ENCODE data around the gene APBB2.

Gene APBB2

DNA sequence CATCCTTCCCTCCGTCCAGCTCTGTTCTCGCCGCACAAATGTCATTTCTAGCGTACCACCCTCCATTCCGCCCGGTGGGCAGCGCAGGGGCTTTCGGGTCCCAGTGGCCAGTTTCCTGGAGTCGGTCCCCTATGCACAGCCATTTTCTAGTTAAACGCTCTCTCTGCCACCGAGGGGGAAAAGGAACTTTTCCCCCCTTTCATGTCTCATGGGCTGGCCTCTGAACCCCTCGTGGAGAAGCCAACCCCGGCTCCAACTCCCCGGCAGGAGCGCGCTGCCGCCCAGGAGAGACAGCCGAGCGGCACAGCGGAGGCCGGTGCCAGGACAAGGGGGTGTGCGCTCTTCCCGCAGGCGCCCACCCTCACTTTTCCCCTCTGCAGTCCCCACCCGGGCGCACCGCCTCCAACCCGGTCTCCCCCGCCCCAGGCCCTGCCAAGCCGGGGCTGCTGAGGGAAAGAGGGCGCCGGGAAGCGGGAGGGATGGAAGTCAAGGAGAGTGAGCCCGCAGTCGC, 662 bp downstream of the APBB2 start:
- DNase-seq (ENCODE audit: extremely low spot score), result no peak
- POLR2A ChIA-PET, result no interaction called here
- CTCF ChIA-PET, result interaction anchor here (0.7 to 9.2 kb wide), 8 partner anchors 9 to 289 kb away, joined by 3 to 85 read pairs (median 4); no protein-coding TSS in a partner anchor
- TF ChIP-seq, protein P1, sequence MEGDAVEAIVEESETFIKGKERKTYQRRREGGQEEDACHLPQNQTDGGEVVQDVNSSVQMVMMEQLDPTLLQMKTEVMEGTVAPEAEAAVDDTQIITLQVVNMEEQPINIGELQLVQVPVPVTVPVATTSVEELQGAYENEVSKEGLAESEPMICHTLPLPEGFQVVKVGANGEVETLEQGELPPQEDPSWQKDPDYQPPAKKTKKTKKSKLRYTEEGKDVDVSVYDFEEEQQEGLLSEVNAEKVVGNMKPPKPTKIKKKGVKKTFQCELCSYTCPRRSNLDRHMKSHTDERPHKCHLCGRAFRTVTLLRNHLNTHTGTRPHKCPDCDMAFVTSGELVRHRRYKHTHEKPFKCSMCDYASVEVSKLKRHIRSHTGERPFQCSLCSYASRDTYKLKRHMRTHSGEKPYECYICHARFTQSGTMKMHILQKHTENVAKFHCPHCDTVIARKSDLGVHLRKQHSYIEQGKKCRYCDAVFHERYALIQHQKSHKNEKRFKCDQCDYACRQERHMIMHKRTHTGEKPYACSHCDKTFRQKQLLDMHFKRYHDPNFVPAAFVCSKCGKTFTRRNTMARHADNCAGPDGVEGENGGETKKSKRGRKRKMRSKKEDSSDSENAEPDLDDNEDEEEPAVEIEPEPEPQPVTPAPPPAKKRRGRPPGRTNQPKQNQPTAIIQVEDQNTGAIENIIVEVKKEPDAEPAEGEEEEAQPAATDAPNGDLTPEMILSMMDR (IDR thresholded peaks at IDR 0.05; ENCODE audit: control extremely low read depth, extremely low read depth, low read depth, missing control alignments), result no peak

DNA sequence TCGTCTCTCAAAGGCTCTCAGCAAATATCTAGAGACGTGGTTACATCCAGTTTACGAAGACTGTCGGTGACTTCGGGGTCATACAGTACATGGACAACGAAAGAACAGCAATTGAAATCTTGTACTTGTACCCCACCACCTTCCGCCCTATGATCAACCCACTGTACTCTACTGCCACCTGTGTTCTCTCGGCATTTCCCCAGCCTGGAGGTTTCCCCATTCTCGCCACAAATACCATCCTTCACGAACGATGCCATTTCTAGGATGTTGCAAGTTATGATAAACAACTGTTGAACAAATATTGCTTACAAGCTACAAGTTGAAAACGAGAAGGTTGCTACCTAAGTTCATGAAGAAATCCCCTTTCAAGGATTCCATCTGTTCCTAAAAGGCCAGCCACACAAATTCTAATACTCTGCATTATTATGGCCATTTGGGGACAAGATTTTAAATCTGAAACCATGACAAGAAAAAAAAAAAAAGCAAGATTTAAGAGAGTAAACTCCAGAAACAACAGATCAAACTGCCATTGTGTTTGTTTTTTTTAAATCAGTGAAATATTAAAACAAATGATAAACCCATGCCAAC, 1.6 kb downstream of the APBB2 start:
- DNase-seq (ENCODE audit: extremely low spot score), result peak; percentile 26
- ChIA-PET POLR2A (no interaction called here), CTCF (interaction anchor here (1.1 to 9.2 kb wide), 4 partner anchors 36 to 285 kb away, joined by 3 to 85 read pairs (median 4); no protein-coding TSS in a partner anchor)
- TF ChIP-seq, protein P1 (IDR thresholded peaks at IDR 0.05; ENCODE audit: control extremely low read depth, extremely low read depth, low read depth, missing control alignments), result peak; percentile 28

DNA sequence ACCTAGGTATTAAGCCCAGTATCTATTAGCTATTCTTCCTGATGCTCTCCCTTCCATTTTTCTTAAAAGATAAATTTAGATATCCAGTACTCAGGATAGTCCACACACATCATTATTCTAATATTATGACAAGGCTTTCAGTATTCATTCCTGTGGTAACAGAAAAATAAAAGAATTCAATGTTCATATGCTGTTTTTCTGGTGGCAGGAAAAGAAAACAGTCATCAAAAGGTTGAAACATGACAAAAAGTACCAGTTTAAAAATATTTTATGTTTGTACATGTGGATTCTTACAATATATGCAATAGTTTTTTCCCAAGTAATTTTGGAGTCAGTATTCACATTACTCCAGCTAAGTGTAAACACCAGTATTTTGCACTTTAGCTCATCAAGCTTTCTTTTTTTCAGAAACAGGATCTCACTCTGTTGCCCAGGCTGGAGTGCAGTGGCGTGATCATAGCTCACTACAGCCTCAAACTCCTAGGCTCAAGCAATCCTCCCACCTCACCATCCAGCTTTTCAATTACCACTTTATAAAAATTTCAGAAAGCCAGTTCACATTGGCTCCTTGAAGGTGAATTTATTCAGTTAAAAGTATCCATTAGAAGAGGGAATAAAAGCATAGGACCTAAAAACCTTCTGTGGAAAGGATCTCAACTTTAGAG, 2.3 kb downstream of the APBB2 start:
- ChIA-PET POLR2A (no interaction called here), CTCF (interaction anchor here (1.1 to 9.2 kb wide), 6 partner anchors 14 to 284 kb away, joined by 3 to 85 read pairs (median 4); no protein-coding TSS in a partner anchor)
- no peak for DNase-seq (ENCODE audit: extremely low spot score)
- TF ChIP-seq, protein P1 (IDR thresholded peaks at IDR 0.05; ENCODE audit: control extremely low read depth, extremely low read depth, low read depth, missing control alignments), result no peak

DNA sequence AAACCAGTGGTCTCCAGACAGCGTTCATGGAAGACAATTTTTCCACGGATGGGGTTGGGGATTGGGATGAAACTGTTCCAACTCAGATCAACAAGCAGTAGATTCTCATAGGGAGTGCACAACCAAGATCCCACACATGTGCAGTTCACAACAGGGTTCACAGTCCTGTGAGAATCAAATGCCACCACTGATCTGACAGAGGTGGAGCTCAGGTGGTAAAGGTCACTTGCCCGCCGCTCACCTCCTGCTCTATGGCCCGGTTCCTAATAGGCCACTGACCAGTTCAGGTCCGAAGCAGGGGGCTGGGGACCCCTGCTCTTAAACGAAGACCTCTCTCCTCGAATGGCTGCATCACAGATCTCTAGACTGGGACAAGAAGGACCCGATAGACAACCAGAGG, 4.4 kb downstream of the APBB2 start:
- DNase-seq (ENCODE audit: extremely low spot score), result no peak
- TF ChIP-seq, protein P1 (IDR thresholded peaks at IDR 0.05; ENCODE audit: control extremely low read depth, extremely low read depth, low read depth, missing control alignments), result no peak
- ChIA-PET CTCF (interaction anchor here (1.9 to 9.2 kb wide), 2 partner anchors 11 to 230 kb away, joined by 8 to 85 read pairs; no protein-coding TSS in a partner anchor), POLR2A (no interaction called here)

DNA sequence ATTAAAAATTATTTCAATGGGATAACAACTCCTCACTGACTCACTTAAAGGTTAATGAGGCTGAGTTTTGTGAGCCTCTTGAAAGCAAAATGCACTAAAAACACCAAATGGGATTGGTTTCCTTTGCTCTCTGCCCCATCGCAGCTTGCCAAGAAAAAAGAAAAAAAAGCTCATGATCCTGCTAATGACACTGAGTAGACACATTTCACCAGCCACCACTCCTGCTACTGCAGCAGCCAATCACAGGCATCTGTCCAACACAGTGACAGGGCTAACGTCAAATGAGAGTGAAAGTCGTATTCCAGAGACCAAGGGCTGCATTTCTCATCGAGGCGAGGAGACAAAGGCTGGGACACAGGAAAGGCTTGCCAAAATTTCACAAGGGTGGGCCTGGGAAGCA, 5.2 kb downstream of the APBB2 start:
- TF ChIP-seq, protein P1 (IDR thresholded peaks at IDR 0.05; ENCODE audit: control extremely low read depth, extremely low read depth, low read depth, missing control alignments), result no peak
- ChIA-PET POLR2A (no interaction called here), CTCF (interaction anchor here (1.0 to 9.2 kb wide), 4 partner anchors 9 to 230 kb away, joined by 3 to 85 read pairs (median 6); no protein-coding TSS in a partner anchor)
- DNase-seq (ENCODE audit: extremely low spot score), result no peak

DNA sequence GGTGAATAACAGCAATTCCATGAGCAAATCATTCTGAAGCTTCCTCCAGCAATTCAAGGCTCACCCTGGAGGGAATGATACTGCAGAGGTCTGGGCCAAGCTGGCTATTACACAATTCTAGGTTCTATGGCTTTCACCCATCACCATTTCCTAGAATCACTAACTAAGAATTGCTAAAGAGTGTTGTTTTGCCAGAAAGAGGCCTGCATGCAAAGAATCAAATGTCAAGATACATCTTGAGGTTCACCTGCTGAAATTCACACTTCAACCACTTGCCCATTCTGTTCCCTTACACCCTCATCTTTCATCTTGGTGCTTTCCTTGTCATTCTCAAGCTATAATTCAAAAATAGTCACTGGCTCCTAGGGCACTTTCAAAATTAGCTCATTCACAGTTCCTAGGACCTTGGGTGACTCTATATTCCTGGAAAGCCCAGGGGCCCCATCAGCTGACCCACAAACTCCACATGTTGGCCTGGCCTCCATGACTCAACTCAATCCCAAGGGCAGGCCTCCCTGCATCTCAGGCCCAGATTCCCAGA, 7.0 kb downstream of the APBB2 start:
- ChIA-PET POLR2A (no interaction called here), CTCF (interaction anchor here (1.2 kb wide), 1 partner anchor 282 kb away, joined by 5 read pairs; no protein-coding TSS in a partner anchor)
- DNase-seq (ENCODE audit: extremely low spot score), result no peak

More for the DNA sequence above, 7.0 kb downstream of the APBB2 start:
- TF ChIP-seq, protein P1 (IDR thresholded peaks at IDR 0.05; ENCODE audit: control extremely low read depth, extremely low read depth, low read depth, missing control alignments), result no peak

Data from GM10248 (cell line).